Stimulated activated CD4-positive, alpha-beta T cell treated with anti-CD3 and anti-CD28 coated beads, Interleukin-12 subunit alpha, Interleukin-12 subunit beta, amount 100 ng/mL, for 24 hours (primary cell): ENCODE measurements around the gene ARHGEF6.

ENCODE experiments used
- DNase-seq, 2 experiments: peaks; one replicate each; pipeline ENCODE4 v3.0.0-alpha.2; 2020; ENCODE audit warnings: low read depth in 2 of 2

The ARHGEF6 gene

DNA sequence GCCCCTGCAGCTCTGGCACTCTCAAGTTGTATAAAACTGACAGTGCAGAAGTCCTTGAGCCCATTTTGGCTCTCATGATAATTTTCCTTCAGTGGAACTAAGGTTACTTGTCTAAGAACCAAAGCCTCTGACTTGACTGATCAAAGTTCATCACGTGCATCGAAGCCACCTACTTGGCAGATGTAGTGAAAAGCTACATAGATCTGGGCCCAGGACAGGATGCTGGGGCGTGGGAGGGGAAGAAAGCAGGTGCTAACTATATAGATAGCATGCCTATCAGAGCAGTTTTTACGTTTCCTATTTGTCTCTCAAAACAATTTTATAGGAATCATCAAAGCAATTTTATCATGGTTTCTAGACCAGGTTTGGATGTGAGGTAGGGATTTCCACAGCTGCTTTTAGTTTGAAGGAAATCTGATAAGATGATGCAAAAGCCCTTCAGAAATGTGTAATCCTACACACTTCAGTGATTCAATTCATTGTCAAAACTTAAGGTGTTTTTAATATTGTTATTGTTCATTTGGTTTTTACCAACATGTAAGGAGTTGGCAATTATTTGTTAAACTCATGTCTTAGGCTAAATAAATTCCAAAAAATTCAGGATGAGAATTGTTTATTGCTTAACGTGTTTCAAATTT is 134.0 kb downstream of the ARHGEF6 start:
- no peak for DNase-seq

GRCh38 chrX:136643243-136643642 is 137.5 kb downstream of the ARHGEF6 start:
- no peak for DNase-seq

DNA sequence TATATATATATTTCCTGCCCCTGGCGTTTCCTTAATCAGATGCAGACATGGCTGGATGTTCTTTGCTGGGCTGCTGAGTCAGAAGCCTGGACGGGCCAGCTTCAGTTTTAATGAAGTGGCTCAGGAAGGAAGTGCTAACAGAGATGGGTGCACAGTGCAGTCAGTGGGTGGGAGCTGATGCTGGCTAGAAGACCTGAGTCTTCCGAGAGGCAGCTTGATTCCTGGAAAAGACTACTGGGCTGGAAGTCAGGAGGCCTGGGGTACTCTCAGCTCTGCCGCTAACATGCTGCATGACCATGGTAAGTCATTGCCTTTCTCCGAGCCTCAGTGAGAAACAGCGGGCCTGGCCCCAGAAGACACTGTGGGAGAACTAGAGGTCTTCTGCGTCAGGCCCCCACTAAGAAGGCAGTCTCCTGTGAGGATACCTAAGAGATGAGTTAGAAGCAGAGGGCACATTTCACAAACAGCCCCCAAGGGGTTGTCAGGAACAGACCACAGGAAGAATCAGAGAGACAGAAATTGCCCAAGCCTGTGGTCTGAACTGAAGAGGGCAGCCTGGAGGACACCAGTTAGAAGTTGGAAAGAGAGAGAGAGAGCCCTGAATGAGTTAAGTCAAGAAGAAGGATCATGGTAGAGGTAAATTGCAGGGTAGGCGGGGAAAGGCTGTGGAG is 141.1 kb downstream of the ARHGEF6 start:
- no peak for DNase-seq

DNA sequence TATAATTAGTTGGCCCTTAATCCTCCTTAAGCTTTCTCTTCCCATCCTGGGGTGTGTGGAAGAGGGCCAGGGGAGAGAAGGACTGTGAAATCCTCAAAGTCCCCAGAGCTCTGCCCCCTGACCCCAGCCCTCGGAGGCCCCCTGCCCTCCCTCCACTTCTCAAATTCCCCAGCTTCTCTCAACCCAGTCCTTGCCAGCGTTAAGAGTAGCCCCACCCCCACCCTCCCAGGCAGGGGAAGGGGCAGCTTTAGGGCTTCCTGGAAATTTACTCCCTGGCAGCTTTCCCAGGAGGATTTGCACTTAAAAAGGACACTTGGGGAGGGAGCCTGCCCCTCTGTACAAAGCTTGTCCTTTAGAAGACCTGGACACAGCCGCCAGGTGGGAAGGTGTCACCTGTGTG is 144.6 kb downstream of the ARHGEF6 start:
- no peak for DNase-seq

- no peak for DNase-seq
Observed at GRCh38 chrX:136635235-136635634, 145.5 kb downstream of the ARHGEF6 start.

DNA sequence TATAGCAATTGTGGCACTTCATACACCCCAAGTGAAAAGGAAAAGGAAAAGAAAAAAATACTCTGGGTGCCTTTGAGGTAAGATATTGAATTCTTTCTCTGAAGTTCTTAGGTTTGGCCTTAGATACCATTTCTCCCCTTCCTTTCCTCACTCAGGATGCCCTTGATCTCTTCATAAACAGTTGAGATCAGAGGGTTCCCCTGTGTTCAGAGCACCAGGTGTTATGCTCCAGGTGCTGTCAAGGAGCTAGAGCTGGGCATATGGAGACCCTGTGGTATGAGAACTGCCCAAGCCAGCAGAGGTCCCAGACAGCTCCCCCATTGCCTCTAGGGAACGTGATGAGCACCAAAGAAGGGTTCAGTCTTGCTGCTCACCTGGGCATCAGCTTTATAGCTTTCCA is 149.9 kb downstream of the ARHGEF6 start:
- DNase-seq: no peak

- DNase-seq: no peak
Observed at GRCh38 chrX:136629084-136629750, 151.5 kb downstream of the ARHGEF6 start.

- no peak for DNase-seq
Observed at GRCh38 chrX:136627409-136627808, 153.3 kb downstream of the ARHGEF6 start.

- DNase-seq: no peak
Observed at GRCh38 chrX:136626891-136627290, 153.8 kb downstream of the ARHGEF6 start.

DNA sequence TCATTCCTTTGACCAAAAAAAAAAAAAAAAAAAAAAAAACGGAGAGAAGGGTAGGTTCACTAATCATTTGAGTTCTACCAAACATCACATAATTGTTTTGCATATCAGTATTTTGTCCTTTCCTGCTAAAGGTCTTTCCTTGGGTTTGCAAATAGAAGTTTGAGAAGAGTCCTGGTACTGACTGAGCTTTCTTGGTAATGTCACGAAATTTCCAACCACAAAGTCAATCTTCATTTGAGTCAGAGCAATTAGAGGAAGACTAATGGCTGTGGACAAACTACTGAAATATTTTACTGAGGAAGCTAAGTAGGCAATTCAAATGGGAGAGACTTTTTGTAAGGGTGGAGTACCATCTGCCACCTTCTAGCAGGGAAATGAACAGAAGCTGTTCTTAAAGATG is 154.5 kb downstream of the ARHGEF6 start:
- DNase-seq: no peak

DNA sequence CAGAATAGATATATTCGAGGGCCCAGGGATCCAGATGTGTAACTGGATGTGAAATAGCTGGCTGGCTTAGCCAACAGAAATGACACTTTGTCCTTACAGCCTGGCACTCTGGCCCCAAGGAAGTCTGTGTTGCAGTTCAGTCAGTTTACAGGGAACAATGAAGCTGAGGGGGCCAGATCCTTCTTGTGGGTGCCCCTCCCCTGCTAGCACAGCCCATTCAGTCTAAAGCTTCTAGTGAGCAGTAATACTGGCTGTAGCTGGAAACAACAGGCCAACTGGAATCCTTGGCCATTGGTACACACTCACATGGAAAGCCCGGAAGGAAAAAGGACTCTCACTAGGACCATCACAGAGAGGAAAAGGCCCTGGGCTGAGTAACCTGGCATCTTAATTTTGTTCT is 155.5 kb downstream of the ARHGEF6 start:
- no peak for DNase-seq

GRCh38 chrX:136623396-136623795 is 157.3 kb downstream of the ARHGEF6 start:
- no peak for DNase-seq

DNA sequence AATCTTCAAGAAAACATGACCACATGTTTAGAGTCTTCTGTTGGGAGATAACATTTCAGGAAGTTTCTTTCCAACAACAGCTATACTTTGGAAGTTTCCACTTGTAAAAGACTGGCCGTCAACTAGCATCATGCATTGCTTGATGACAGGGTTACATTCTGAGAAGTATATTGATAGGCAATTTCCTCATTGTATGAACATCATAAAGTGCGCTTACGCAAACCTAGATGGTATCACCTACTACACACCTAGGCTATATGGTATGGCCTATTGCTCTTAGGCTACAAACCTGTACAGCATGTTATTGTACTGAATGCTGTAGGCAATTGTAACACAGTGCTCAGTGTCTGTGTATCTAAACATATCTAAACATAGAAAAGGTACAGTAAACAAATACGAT is 158.2 kb downstream of the ARHGEF6 start:
- no peak for DNase-seq

GRCh38 chrX:136620780-136621179 is 160.0 kb downstream of the ARHGEF6 start:
- no peak for DNase-seq

- DNase-seq: no peak
Observed at GRCh38 chrX:136619899-136620505, 160.7 kb downstream of the ARHGEF6 start.

DNA sequence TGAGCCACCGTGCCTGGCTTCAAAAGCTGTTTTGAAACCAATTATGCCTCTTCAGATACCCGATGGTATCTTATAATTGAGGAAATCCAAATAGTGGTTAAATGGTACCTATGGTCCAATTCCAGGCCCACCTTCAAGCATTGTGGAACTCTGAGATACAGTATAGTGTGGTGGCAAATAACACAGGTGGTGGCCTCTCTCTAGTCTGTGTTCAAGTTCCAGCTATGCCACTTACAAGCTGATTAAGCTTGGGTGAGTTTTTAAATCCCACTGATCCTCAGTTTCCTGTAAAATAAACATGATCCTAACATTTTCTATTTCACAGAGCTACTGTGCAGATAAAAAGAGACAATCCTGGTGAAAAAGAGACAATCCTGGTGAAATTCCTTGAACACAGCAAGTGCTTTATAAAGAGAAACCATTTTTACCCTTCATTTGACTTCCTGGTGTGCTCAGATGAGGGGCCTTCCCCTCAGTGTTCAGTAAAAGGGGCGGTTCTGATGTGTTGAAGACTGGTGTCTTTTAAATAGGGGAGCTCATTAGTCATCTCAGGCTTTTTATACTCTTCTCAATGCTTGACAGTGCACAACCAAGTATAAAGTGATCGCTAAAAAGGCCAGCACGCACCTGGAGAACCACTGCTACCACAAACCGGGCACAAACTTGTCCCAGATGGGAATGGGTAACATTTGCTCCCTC is 163.6 kb downstream of the ARHGEF6 start:
- no peak for DNase-seq
